ENCODE results near the gene EVI5.
"Not testable (repeated sequence)": the region's sequence is repeated elsewhere in the genome, so short reads cannot be mapped to it uniquely, and the experiment has no call there.

The EVI5 gene

DNA sequence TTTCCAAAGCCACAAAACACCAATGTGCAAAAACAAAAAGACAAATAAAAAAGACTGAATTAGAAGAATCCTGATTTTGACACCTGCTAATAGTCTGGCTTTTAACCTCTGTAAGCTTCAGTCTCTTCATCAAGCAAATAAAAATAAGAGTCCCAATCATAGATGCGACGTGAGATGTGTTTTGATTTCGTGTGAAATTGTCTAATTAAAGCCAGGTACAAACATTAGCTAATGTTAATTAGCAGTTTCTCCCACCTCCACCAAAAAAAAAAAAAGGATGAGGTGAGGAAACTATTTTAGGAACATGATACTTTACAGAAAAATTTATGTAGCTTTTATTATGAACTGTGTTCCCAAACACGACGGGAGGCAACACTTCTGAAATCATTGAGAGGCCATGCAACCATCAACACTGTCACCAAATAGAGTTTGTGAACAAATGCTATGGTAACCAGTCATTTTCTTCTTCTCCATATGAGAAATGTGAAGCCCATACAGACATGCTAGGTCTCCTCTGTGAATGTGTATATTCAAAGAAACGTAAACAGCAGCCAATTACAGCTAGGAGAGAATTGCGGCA is 6.7 kb upstream of the EVI5 start:
- DNase-seq: no peak

- DNase-seq: no peak
Observed at GRCh38 chr1:92790867-92791266, 6.0 kb upstream of the EVI5 start.

GRCh38 chr1:92790081-92790480 is 5.2 kb upstream of the EVI5 start:
- DNase-seq: no peak

DNA sequence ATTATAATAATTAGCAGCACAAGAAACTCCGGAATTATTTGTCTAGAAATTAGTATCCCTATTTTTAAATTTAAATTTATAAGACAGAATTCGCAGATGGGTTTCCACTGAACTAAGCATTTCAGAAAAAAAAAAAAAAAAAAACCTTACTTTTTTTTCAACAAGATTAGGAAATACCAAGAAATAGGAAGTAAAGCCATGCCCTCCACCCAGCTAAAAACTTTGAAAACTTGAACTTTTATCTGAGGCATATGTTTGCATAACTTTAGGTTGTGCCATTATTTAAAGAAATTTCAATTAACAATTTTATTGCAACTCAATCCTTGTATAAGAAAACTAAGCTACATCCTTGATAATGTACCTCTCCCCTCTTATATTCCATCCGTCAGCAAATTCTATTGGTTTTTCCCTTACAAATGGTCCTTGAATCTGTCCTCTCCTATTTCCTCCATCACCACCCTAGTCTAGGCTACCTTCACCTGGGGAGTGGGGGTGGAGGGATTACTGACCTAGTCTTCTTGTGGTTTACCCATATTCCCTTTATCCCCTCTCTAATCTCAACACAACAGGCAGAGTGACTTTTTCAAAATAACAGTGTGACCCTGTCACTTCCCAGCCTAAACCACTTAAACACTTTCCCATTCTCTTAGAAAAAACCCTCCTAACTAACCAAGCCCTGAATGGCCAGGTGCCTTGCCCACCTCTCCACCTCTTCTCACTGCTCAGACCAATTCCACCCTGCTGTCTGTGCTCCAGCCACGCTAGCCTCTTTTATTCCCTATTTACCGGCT is 1.4 kb upstream of the EVI5 start:
- no peak for DNase-seq

GRCh38 chr1:92784021-92784638 is 778 bp downstream of the EVI5 start:
- peak; percentile 19 for DNase-seq

GRCh38 chr1:92783550-92783949 is 1.4 kb downstream of the EVI5 start:
- not testable (repeated sequence) for DNase-seq

- no peak for DNase-seq
Observed at GRCh38 chr1:92778376-92778775, 6.5 kb downstream of the EVI5 start.

- no peak for DNase-seq
Observed at GRCh38 chr1:92774407-92774806, 10.5 kb downstream of the EVI5 start.

- not testable (repeated sequence) for DNase-seq
Observed at GRCh38 chr1:92773749-92774148, 11.2 kb downstream of the EVI5 start.

DNA sequence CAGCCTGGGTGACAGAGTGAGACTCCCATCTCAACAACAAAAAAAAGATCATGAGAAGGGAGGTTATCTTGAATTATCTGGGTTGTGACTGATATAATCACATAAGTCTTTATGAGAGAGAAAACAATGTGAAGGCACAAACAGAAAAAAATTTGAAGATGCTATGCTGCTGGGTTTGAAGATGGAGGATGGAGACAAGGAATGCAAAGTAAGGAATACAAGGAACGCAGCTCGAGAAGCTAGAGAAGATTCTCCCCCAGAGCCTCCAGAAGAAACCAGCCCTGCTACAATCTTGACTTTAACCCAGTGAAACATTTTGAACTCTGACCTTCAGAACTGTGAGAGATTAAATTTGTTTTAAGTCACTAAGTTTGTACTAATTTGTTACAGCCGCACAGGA is 15.1 kb downstream of the EVI5 start:
- no peak for DNase-seq

DNA sequence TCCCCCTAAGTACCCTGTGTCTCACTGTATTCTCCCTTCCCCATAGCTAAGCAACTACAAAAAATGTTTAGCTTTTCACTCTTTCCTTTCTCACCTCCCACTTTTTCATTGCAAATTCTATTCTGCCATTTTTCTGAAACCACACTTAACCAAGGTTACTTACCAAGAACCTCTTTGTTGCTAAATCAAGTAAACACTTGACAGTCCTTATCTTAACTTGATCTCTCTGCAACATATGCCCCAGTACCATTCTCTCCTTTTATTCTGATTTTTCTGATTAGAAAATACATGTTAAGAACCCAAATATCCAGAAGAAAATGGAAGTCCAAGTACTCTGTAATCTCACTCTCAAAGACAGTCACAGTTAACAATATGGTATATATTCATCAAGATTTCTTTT is 16.0 kb downstream of the EVI5 start:
- DNase-seq: no peak

- DNase-seq: no peak
Observed at GRCh38 chr1:92768296-92768695, 16.6 kb downstream of the EVI5 start.

DNA sequence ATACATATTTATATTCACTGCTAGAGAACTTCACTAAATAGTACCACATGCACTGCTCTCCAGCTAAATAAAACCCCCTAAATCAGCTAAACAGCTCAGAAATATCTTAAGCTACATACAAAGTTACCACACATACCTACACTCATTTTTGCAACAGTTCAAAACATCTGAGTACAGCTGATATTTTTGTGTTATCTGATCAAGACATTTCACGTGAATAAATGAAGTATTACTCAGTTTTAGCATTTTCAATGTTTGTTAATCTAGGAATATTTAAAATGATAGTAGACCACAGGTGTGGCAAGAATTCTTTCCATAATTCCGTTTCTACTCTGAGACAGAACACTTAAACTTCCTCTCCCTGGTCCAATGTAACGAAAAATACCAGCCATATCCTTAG is 20.8 kb downstream of the EVI5 start:
- no peak for DNase-seq

DNA sequence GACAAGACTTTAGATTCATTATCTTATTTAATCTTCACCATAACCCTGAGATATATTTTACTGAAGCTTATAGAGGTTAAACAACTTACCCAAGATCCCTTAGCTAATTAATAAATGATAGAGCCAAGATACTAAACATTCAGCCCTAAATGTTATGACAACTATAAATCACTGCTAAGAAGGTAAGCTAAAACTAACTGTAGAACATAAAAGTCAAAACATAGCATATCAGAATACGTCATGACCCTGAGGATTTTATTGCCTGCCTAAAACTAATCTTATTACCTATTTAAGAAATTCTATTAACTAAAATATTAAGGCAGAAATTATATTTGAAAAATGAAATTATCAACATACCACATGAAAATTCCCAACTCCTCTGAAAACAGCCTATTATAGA is 22.6 kb downstream of the EVI5 start:
- no peak for DNase-seq

DNA sequence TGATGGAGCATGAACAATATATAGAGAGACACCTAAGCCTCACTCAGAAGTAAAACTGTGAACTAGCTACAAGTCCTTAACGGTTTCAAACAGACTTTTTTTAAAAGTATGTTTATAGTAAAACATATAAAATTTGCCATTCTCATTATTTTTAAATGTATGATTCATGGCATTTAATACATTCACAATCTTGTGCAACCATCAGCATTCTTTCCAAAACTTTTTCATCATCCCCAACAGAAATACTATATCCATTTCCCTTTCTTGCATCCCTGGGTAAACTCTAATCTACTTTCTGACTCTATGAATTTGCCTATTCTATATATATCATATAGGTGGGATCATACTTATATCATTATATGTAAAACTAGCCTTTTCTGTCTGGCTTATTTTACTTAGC is 25.5 kb downstream of the EVI5 start:
- DNase-seq: no peak

DNA sequence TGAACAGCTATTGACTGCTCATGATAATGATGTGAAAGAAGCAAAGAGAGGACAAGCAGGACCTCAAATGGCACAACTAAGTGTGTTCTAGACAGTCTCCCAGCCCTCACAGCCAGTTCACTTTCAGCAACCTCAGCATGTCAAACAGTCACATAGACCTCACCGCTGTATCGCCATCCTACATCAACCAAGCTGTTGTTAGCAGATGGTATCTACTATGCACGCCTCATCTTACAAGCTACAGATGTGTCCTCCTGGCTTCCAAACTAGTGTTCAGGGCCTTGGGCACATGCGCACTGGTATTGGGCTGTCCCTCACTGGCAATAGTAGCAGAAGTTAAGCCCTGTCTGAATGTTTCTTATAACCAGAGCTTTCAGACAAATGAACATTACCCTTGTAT is 28.4 kb downstream of the EVI5 start:
- DNase-seq: no peak

DNA sequence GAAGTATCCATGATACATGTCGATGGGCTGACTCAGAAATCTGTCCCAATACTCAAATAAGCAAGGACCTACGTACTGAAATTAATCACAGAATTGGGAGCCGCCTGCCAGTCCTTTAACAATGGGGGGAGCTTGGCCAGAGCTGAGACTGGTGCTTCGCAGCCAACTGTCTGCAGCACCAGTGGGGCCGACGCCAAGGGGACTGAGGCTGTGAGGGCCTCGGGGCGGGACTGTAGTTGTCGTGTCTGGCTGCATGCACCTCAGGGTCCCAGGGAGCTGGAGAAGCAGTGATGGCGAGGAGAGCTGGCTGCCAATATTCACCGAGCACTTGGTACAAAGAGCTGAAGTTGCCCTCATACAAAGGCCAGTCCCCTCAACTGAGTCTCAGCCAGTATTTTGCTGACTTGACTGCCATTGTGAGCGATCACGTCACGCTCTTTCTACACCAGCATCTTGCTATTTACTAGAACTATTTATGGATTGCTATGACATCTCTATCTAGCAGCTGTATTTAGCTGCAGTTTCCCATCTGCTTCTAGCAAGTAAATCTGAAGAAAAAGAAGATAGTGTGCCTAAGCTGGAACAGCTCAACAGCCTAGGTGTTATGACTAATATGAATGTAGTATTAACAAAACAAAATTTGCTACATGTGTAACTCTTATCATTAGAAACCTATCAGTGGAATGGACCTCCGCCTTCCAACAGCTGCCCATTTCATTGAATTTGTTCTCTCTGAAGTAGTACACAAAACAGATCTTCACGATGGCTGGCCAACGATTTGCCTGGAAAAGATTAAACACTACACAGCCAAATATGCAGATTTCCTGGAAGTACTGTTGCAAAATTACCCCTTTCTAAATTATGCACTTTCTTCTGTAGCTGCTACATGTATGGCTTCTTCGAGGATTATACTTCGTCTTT is 29.1 kb downstream of the EVI5 start:
- no peak for DNase-seq

DNA sequence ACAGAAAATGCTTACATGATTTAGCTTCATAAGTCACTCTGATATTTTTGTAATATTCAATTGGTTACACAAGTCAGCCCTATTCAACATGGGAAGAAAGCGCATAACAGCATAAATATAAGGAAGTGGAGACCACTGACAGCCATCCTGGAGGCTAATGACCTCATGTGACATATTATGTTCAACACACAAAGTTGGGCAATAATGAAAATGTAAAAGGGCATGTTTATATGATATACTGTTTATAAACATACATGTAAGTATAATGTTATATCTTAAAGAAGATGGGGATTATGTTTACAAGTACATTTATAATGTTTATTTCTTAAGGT is 30.2 kb downstream of the EVI5 start:
- DNase-seq: no peak

DNA sequence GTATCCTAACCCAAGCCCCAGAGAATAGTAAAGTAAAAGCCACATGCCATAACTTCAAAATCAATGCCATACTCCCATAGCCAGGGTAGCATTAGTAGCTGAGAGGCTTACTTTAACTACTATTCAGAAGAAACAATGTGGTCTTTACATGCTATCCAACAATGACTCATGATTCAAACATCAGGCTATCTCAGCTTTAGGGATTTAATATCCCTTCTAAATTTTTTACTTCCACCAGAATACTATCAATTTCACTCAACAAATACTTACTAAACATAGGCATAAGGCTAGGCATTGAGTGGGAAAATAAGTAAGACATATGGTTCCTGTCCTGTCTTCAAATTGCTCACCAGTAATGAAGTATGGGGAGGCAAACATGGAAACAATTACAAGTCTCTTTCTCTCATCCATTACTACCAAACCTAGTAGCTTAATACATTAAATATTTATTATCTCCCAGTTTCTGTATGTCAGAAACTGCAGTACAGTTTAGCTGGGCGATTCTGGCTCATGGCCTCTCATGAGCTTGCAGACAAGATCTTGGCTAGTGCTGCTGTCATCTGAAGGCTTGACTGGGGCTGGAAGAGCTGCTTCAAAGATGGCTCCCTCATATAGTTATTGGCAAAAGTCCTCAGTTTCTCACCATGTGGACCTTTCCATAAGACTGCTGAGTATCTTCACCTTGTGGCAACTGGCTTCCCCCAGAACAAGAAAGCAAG is 30.7 kb downstream of the EVI5 start:
- no peak for DNase-seq

- DNase-seq: no peak
Observed at GRCh38 chr1:92752719-92753118, 32.2 kb downstream of the EVI5 start.

DNA sequence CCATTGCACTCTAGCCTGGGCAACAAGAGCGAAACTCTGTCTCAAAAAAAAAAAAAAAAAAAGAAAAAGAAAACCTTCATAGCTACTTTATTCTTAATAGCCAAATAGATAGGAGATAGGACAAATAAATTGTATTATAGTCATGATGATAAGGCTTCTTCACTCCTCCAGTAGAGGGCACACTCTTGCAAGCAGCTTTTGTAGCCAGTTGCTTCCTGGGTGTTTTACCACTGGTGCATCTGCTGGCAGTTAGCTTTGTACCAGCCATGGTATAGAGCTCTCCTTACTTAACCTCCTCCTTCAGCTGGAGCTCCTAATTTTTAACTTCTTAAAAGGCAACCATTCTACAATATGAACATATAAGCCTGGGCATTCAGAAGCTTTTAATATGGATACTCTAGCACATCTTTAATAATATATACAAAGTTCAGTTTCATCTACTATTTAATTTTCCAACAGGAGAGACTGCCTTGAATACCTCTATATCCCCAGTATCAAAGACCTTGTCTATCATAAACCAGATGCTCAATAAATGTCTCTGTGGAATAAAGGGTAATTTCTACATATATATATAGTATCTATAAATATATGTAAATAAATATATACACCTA is 35.8 kb downstream of the EVI5 start:
- peak; percentile 27 for DNase-seq

DNA sequence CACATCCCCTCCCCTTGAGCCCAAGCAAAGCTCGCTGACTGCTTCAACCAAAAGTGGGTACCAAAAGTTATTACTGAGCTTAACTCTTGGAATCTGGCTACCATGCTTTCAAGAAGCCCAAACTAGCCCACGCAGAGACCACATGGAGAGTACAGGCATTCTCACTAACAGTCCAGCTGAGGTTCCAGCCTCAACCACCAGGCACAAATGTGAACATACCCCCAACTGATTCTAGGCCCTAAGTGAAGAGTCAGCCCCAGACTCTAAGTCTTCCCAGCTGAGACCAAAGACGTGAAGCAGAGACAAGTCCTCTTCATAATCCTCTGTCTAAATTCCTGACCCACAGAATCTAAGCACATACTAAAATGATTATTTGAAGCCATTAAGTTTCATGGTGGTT is 36.8 kb downstream of the EVI5 start:
- DNase-seq: no peak
